Stimulated activated naive CD8-positive, alpha-beta T cell treated with anti-CD3 and anti-CD28 coated beads, Interleukin-15, amount 100 ng/mL, for 72 hours (primary cell): Measurements from ENCODE around the gene CYSLTR1.

ENCODE experiments used
- ATAC-seq: fragments of 150-1000 bp; cut with Tn5 transposase; 2 replicates; pipeline ENCODE4 v1.10.0; 2021; ENCODE audit warnings: mild to moderate bottlenecking, moderate library complexity
- DNase-seq, 2 donors: peaks; one replicate each; pipeline ENCODE4 v3.0.0; 2021 to 2022
- H3K27ac Mint-ChIP-seq, 2 donors: one replicate each; pipeline ENCODE4 v1.8.0; 2022; ENCODE audit warnings: mild to moderate bottlenecking in 2 of 2, mixed read lengths in 2 of 2, moderate library complexity in 2 of 2
- H3K27me3 Mint-ChIP-seq: one replicate; pipeline ENCODE4 v1.8.0; 2022; ENCODE audit warnings: mixed read lengths
- H3K4me1 Mint-ChIP-seq: one replicate; pipeline ENCODE4 v1.8.0; 2022; ENCODE audit warnings: mild to moderate bottlenecking, mixed read lengths
- H3K4me3 Mint-ChIP-seq, 2 donors: one replicate each; pipeline ENCODE4 v1.8.0; 2022; ENCODE audit warnings: mild to moderate bottlenecking in 2 of 2, mixed read lengths in 2 of 2, moderate library complexity in 1 of 2
- H3K9me3 Mint-ChIP-seq, 2 donors: one replicate each; pipeline ENCODE4 v1.8.0; 2022; ENCODE audit warnings: mixed read lengths in 2 of 2

The CYSLTR1 gene, protein sequence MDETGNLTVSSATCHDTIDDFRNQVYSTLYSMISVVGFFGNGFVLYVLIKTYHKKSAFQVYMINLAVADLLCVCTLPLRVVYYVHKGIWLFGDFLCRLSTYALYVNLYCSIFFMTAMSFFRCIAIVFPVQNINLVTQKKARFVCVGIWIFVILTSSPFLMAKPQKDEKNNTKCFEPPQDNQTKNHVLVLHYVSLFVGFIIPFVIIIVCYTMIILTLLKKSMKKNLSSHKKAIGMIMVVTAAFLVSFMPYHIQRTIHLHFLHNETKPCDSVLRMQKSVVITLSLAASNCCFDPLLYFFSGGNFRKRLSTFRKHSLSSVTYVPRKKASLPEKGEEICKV

GRCh38 chrX:78327370-78328086 lies at the start of gene CYSLTR1:
Gene CYSLTR1, minus strand, starts transcription at chrX:78327611. Its CDS starts 53,865 bp downstream, at chrX:78273746.
- Mint-ChIP-seq H3K4me3 (peak within 1 kb of the TSS; percentile 15 to 49), H3K9me3 (no peaks in the 10 kb centered on the region), H3K27ac (peak within 1 kb of the TSS; percentile 69 to 82), H3K4me1 (peaks cover 58% of the 10 kb centered on the region), H3K27me3 (no peaks in the 10 kb centered on the region)
- ATAC-seq (no peak), DNase-seq (no peak)

DNA sequence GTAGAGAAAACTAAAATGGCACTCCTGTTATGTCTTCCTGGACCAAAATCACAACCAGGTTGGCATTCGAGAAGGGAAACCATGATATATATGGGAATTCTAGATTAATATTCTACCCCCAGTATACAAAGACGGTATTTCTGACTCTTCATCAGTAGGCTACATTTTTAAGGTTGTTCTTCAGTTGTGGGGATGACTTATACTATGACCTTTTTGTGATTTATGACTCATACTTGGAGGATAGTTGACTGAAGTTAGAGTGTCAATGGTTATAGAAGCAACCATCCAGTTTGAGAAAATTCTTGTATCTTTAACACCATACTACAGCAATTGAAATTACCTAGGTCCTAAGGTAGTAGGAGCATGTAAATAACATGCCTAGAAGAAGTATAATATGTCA lies 49.8 kb upstream of the CYSLTR1 start:
- peaks cover 10 to 11% of the 10 kb centered on the region in 2 donors for H3K9me3 Mint-ChIP-seq
- no peak overlapping the region for H3K4me3 Mint-ChIP-seq
- ATAC-seq (peak; percentile 70), DNase-seq (no peak)
- H3K27ac Mint-ChIP-seq = no peak overlapping the region
- no peaks in the 10 kb centered on the region for H3K27me3 Mint-ChIP-seq
- H3K4me1 Mint-ChIP-seq = peaks cover 13% of the 10 kb centered on the region

DNA sequence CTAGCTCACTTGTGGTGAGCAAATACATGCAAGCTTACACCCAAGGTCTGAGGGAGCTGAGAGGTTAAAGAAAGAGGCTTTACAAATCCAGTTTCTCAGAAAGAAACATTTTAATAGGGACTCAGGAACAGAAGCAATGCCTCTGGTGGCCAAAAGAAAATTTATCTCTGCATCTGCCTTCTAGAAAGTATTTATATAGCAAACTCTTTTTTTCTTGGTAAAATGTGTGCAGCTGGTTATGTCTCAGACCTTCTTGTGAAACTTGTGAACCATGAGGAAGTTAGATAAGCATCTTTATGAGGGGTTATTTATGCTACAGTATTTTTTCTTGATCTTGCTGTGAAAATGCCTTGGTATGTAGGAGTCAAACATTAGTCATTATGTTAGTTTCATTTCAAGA lies 48.5 kb upstream of the CYSLTR1 start:
- peak in 1 of 2 donors; percentile 1 for DNase-seq
- no peak overlapping the region for H3K4me3 Mint-ChIP-seq

GRCh38 chrX:78366576-78366975 lies 39.2 kb upstream of the CYSLTR1 start:
- no peak overlapping the region for H3K27ac Mint-ChIP-seq
- no peaks in the 10 kb centered on the region for H3K27me3 Mint-ChIP-seq
- H3K4me3 Mint-ChIP-seq = no peak overlapping the region
- peaks cover 7 to 8% of the 10 kb centered on the region in 2 donors for H3K9me3 Mint-ChIP-seq
- ATAC-seq (no peak), DNase-seq (no peak)
- peaks cover 2% of the 10 kb centered on the region for H3K4me1 Mint-ChIP-seq

More for the DNA sequence above, 48.5 kb upstream of the CYSLTR1 start:
- ATAC-seq = peak; percentile 88
- peaks cover 21 to 23% of the 10 kb centered on the region in 2 donors for H3K9me3 Mint-ChIP-seq
- peaks cover 21% of the 10 kb centered on the region for H3K4me1 Mint-ChIP-seq
- H3K27me3 Mint-ChIP-seq = no peaks in the 10 kb centered on the region
- H3K27ac Mint-ChIP-seq = no peak overlapping the region

GRCh38 chrX:78357342-78358055 lies 30.1 kb upstream of the CYSLTR1 start:
- Mint-ChIP-seq H3K4me1 (no peaks in the 10 kb centered on the region), H3K9me3 (peaks cover 0 to 6% of the 10 kb centered on the region in 2 donors), H3K4me3 (no peak overlapping the region), H3K27me3 (no peaks in the 10 kb centered on the region), H3K27ac (no peak overlapping the region)
- DNase-seq = no peak
- no peak for ATAC-seq

DNA sequence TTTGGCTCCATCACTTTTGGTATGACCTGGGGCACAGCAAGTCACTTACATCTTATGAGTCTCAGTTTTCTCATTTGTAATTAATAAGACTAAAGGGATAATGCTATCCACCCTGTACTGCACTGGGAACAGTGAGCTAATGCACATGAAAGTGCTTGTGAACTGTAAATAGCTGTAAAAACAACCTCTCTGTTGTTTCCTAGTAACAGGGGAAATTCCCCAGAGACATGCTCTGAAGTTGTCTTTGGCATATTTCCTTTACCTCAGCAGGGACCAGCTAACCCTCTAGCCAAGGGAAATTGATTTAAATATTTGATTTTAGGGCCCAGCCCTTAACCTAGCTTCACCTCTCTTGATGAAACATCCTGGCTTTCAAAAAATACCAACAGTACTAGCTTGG lies 6.1 kb upstream of the CYSLTR1 start:
- Mint-ChIP-seq H3K27ac (peak overlapping the region in 1 of 2 donors; percentile 58), H3K4me1 (peaks cover 46% of the 10 kb centered on the region), H3K9me3 (peaks cover under 1 to 12% of the 10 kb centered on the region in 2 donors), H3K27me3 (no peaks in the 10 kb centered on the region), H3K4me3 (no peak overlapping the region)
- ATAC-seq = peak; percentile 81
- no peak for DNase-seq

- H3K4me3 Mint-ChIP-seq = no peak overlapping the region
- no peaks in the 10 kb centered on the region for H3K27me3 Mint-ChIP-seq
- DNase-seq (no peak), ATAC-seq (no peak)
- peaks cover 60% of the 10 kb centered on the region for H3K4me1 Mint-ChIP-seq
- peaks cover 0 to 10% of the 10 kb centered on the region in 2 donors for H3K9me3 Mint-ChIP-seq
- H3K27ac Mint-ChIP-seq = peak overlapping the region in 1 of 2 donors; percentile 30
These were observed 4.3 kb upstream of the CYSLTR1 start for GRCh38 chrX:78331708-78332107.

GRCh38 chrX:78330540-78330939 lies 3.1 kb upstream of the CYSLTR1 start:
- Mint-ChIP-seq H3K4me1 (peaks cover 60% of the 10 kb centered on the region), H3K9me3 (no peaks in the 10 kb centered on the region), H3K4me3 (no peak overlapping the region), H3K27ac (no peak overlapping the region), H3K27me3 (no peaks in the 10 kb centered on the region)
- peak; percentile 49 for ATAC-seq
- DNase-seq = no peak

GRCh38 chrX:78330068-78330467 lies 2.7 kb upstream of the CYSLTR1 start:
- DNase-seq = no peak

DNA sequence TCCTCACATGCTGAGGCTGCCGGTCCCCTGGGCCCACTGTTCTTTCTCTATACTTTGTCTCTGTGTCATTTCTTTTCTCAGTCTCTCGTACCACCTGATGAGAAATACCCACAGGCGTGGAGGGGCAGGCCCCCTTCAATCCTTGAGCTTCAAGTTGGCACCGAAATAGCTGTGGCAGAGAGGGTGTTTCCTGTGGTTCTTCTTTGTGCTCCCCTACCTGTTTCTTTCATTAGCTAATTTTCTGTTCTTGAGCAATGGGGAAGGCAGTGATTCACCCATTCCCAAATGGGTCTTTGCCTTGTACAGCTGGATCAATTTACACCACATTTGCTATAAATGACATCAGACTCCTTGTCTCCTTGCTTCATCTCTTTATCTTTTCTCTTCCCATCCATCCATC lies 2.1 kb upstream of the CYSLTR1 start:
- ATAC-seq (peak; percentile 81), DNase-seq (peak in 1 of 2 donors; percentile 41)
- Mint-ChIP-seq H3K27me3 (no peaks in the 10 kb centered on the region), H3K27ac (no peak overlapping the region), H3K4me1 (peaks cover 56% of the 10 kb centered on the region), H3K9me3 (no peaks in the 10 kb centered on the region), H3K4me3 (peak overlapping the region; percentile 54 to 73)

More at GRCh38 chrX:78330068-78330467, 2.7 kb upstream of the CYSLTR1 start:
- Mint-ChIP-seq H3K27me3 (no peaks in the 10 kb centered on the region), H3K4me1 (peaks cover 60% of the 10 kb centered on the region), H3K27ac (no peak overlapping the region), H3K4me3 (no peak overlapping the region), H3K9me3 (no peaks in the 10 kb centered on the region)
- ATAC-seq = no peak

GRCh38 chrX:78326401-78326800 lies 1.0 kb downstream of the CYSLTR1 start:
- no peaks in the 10 kb centered on the region for H3K27me3 Mint-ChIP-seq
- no peaks in the 10 kb centered on the region for H3K9me3 Mint-ChIP-seq
- peaks cover 62% of the 10 kb centered on the region for H3K4me1 Mint-ChIP-seq
- ATAC-seq = no peak
- no peak overlapping the region for H3K4me3 Mint-ChIP-seq
- H3K27ac Mint-ChIP-seq = no peak overlapping the region
- no peak for DNase-seq

- no peak overlapping the region for H3K27ac Mint-ChIP-seq
- H3K9me3 Mint-ChIP-seq = peaks cover 0 to 5% of the 10 kb centered on the region in 2 donors
- H3K4me3 Mint-ChIP-seq = no peak overlapping the region
- no peak for DNase-seq
- no peaks in the 10 kb centered on the region for H3K27me3 Mint-ChIP-seq
- ATAC-seq = peak; percentile 39
- H3K4me1 Mint-ChIP-seq = peaks cover 40% of the 10 kb centered on the region
These were observed 4.5 kb downstream of the CYSLTR1 start for GRCh38 chrX:78322863-78323262.

DNA sequence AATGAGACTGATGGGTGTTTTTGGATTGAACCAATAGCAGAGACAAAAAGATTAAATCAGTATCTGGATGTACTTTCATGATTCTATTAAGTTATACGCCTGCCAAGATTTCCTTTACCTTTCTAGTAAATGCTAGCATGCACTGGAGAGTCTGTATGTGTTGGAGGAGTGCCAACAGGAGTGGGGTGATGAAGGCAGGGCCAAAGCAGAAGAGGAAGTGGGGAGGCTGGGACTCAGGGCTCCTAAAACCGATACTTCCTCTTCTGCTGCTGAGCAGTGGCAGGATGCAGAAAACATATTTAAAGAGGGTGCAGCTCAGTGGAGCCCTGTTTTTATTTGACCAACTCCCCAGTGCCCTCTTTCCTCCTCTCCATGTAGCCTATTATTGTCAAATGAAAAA lies 5.6 kb downstream of the CYSLTR1 start:
- DNase-seq = peak; percentile 5 to 33
- Mint-ChIP-seq H3K27ac (peak overlapping the region in 1 of 2 donors; percentile 34), H3K4me1 (peaks cover 33% of the 10 kb centered on the region), H3K9me3 (peaks cover 0 to 5% of the 10 kb centered on the region in 2 donors), H3K27me3 (no peaks in the 10 kb centered on the region), H3K4me3 (peak overlapping the region; percentile 19 to 29)
- peak; percentile 88 for ATAC-seq

- Mint-ChIP-seq H3K27ac (no peak overlapping the region), H3K4me1 (peaks cover 24% of the 10 kb centered on the region), H3K27me3 (no peaks in the 10 kb centered on the region), H3K4me3 (no peak overlapping the region), H3K9me3 (peaks cover 0 to 9% of the 10 kb centered on the region in 2 donors)
- ATAC-seq (no peak), DNase-seq (no peak)
These were observed 11.1 kb downstream of the CYSLTR1 start for GRCh38 chrX:78316265-78316664.

- Mint-ChIP-seq H3K4me3 (no peak overlapping the region), H3K27me3 (no peaks in the 10 kb centered on the region), H3K9me3 (peaks cover 0 to 4% of the 10 kb centered on the region in 2 donors), H3K27ac (no peak overlapping the region), H3K4me1 (peaks cover 19% of the 10 kb centered on the region)
- no peak for ATAC-seq
- DNase-seq = no peak
These were observed 11.7 kb downstream of the CYSLTR1 start for GRCh38 chrX:78315745-78316144.
